Measurements from ENCODE around the gene ARFGEF3. TPM values are rescaled to one million over a fixed set of nuclear protein-coding genes. Genes with fewer than 3 reads are reported as not detected.

The ARFGEF3 gene
- total and polyA plus RNA-seq, 4 donors = 4.7 to 28.1 (median 14.0) TPM

DNA sequence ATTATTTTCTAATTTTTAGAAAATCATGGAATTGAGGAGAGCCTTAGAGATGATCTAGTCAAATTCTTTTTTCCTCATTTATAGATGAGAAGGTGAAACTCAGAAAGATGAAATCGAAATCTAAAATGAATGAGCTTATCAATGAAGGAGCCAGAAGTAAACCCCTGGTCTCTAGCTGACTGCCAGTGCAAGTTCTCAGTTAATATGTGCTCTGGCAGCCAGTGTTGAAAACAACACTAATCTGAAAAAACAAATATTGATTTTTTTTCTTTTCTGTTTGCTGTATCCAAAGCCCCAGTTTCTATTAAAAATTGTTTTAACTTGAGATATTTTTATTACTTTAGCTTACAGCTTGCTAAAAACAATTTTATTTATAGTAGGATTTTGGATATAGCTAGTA lies 78.0 kb downstream of the ARFGEF3 start:
- Histone ChIP-seq H3K4me1 (ENCODE audit: control insufficient read depth in 5 of 5, insufficient read depth in 5 of 5, low read length in 5 of 5) (no peaks in the 10 kb centered on the region), H3K4me3 (no peak overlapping the region), H3K36me3 (ENCODE audit: control insufficient read depth in 4 of 4, insufficient read depth in 4 of 4, low read length in 4 of 4) (no peaks in the 10 kb centered on the region), H3K9ac (ENCODE audit: insufficient read depth in 1 of 2, low read length in 2 of 2) (no peak overlapping the region), H3K27me3 (ENCODE audit: control insufficient read depth in 3 of 3, insufficient read depth in 3 of 3, low read length in 2 of 3) (no peaks in the 10 kb centered on the region), H3K27ac (ENCODE audit: low read depth in 1 of 2, low read length in 1 of 2) (no peak overlapping the region), H3K9me3 (ENCODE audit: control insufficient read depth in 4 of 4, insufficient read depth in 3 of 4, low read length in 3 of 4) (no peaks in the 10 kb centered on the region)
- no peak for TF ChIP-seq CTCF (IDR thresholded peaks at IDR 0.05; ENCODE audit: control extremely low read depth, extremely low read depth)
- 88 to 94% methylated on average over 1 of the region's 1 CpG for WGBS, 2 donors
- DNase-seq (no peak), ATAC-seq (ENCODE audit: insufficient read depth, low FRiP score) (no peak)

GRCh38 chr6:138240476-138241245 lies 78.9 kb downstream of the ARFGEF3 start:
- Histone ChIP-seq H3K27ac (ENCODE audit: low read depth in 1 of 2, low read length in 1 of 2) (no peak overlapping the region), H3K4me3 (no peak overlapping the region), H3K36me3 (ENCODE audit: control insufficient read depth in 4 of 4, insufficient read depth in 4 of 4, low read length in 4 of 4) (no peaks in the 10 kb centered on the region), H3K9me3 (ENCODE audit: control insufficient read depth in 4 of 4, insufficient read depth in 3 of 4, low read length in 3 of 4) (no peaks in the 10 kb centered on the region), H3K4me1 (ENCODE audit: control insufficient read depth in 5 of 5, insufficient read depth in 5 of 5, low read length in 5 of 5) (no peaks in the 10 kb centered on the region), H3K27me3 (ENCODE audit: control insufficient read depth in 3 of 3, insufficient read depth in 3 of 3, low read length in 2 of 3) (no peaks in the 10 kb centered on the region), H3K9ac (ENCODE audit: insufficient read depth in 1 of 2, low read length in 2 of 2) (no peak overlapping the region)
- ATAC-seq (ENCODE audit: insufficient read depth, low FRiP score) (no peak), DNase-seq (no peak)
- TF ChIP-seq CTCF (IDR thresholded peaks at IDR 0.05; ENCODE audit: control extremely low read depth, extremely low read depth) = no peak
- 94 to 96% methylated on average over 13 of the region's 13 CpGs for WGBS, 2 donors

DNA sequence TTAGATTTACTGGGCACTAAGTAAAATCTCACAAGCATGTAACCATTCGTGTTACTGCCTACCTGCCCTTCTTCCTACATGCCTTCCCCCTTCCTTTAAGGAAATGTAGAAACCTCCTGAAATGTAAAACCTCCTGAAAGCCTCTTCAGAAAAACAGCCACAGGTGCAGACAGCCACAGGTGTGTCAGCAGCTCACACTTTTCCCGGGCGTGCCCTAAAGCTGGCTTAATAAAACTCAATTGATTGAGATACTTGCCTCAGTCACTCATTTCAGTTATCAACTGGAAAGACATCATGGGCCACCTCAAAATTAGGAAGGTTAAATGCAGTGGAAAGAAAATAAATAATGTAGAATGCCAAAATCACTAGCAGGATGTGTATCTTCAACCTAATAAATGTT lies 79.6 kb downstream of the ARFGEF3 start:
- ATAC-seq (ENCODE audit: insufficient read depth, low FRiP score) (no peak), DNase-seq (no peak)
- no peaks in the 10 kb centered on the region for H3K9me3 ChIP-seq (ENCODE audit: control insufficient read depth in 4 of 4, insufficient read depth in 3 of 4, low read length in 3 of 4)
- H3K4me3 ChIP-seq = no peak overlapping the region
- WGBS, 2 donors = 84% methylated on average over 3 of the region's 3 CpGs
- H3K27me3 ChIP-seq (ENCODE audit: control insufficient read depth in 3 of 3, insufficient read depth in 3 of 3, low read length in 2 of 3) = no peaks in the 10 kb centered on the region
- H3K27ac ChIP-seq (ENCODE audit: low read depth in 1 of 2, low read length in 1 of 2) = no peak overlapping the region
- H3K4me1 ChIP-seq (ENCODE audit: control insufficient read depth in 5 of 5, insufficient read depth in 5 of 5, low read length in 5 of 5) = no peaks in the 10 kb centered on the region
- H3K9ac ChIP-seq (ENCODE audit: insufficient read depth in 1 of 2, low read length in 2 of 2) = no peak overlapping the region
- no peak for TF ChIP-seq CTCF (IDR thresholded peaks at IDR 0.05; ENCODE audit: control extremely low read depth, extremely low read depth)
- H3K36me3 ChIP-seq (ENCODE audit: control insufficient read depth in 4 of 4, insufficient read depth in 4 of 4, low read length in 4 of 4) = no peaks in the 10 kb centered on the region

DNA sequence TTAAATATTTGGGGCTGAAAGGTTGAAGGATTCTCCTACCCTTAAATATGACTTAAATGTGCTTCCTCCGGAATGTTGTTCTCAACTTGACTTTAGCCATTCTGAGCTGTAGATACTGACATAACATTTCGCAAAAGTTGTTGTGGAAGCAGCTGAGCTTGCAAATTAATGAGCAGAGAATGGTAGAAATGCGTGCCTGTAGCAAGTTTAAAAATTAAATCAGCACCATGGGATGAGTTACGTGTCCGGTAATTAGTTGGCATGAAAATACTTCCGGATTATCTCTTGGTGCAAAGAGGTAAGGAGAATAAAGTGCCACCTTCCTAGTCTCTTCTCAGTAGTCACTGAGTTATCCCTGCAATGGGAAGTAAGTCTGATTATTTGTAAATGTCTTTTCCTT lies 80.2 kb downstream of the ARFGEF3 start:
- 96% methylated on average over 6 of the region's 6 CpGs for WGBS, 2 donors
- Histone ChIP-seq H3K27ac (ENCODE audit: low read depth in 1 of 2, low read length in 1 of 2) (no peak overlapping the region), H3K9me3 (ENCODE audit: control insufficient read depth in 4 of 4, insufficient read depth in 3 of 4, low read length in 3 of 4) (no peaks in the 10 kb centered on the region), H3K36me3 (ENCODE audit: control insufficient read depth in 4 of 4, insufficient read depth in 4 of 4, low read length in 4 of 4) (no peaks in the 10 kb centered on the region), H3K27me3 (ENCODE audit: control insufficient read depth in 3 of 3, insufficient read depth in 3 of 3, low read length in 2 of 3) (no peaks in the 10 kb centered on the region), H3K4me1 (ENCODE audit: control insufficient read depth in 5 of 5, insufficient read depth in 5 of 5, low read length in 5 of 5) (no peaks in the 10 kb centered on the region), H3K4me3 (no peak overlapping the region), H3K9ac (ENCODE audit: insufficient read depth in 1 of 2, low read length in 2 of 2) (no peak overlapping the region)
- DNase-seq (no peak), ATAC-seq (ENCODE audit: insufficient read depth, low FRiP score) (no peak)
- TF ChIP-seq CTCF (IDR thresholded peaks at IDR 0.05; ENCODE audit: control extremely low read depth, extremely low read depth) = no peak

All from lung (tissue), 12 donors.